ENCODE measurements around the gene DGKB. TPM values are rescaled to one million over a fixed set of nuclear protein-coding genes. Genes with fewer than 3 reads are reported as not detected.

DGKB gene
- total and polyA plus RNA-seq, 7 experiments from 2014 or later = not detected

DNA sequence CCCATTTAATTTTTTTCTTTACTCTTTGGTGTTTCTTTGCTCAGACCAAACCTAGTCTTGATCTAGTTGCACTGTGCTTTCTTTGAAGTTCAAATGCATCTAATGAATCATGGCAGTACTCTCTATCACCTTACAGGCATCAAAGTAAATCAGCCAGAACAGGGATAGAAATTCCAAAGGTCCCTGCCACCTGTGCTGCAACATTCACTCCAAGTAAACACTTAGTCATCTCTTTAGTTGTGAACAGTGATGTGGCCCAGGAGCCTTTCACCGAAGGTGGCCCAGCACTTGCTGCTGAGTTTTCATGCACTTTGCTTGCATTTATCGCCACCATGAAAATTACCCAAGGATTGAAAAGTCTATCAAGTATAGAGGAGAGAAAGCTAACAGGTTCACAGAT is 599.0 kb downstream of the DGKB start:
- intact Hi-C loops (cut with micrococcal nuclease) = no loop called here
- Histone ChIP-seq H3K36me3 (ENCODE audit: control insufficient read depth in 2 of 3, insufficient read depth in 3 of 3, low read length in 3 of 3) (no peaks in the 10 kb centered on the region), H3K27me3 (ENCODE audit: control insufficient read depth in 2 of 2, insufficient read depth in 2 of 2, low read length in 2 of 2) (no peaks in the 10 kb centered on the region), H3K4me3 (ENCODE audit: low read length) (no peak overlapping the region), H3K27ac (ENCODE audit: low read depth, low read length) (no peak overlapping the region), H3K4me1 (ENCODE audit: control insufficient read depth in 2 of 2, insufficient read depth in 2 of 2, low read length in 2 of 2) (no peaks in the 10 kb centered on the region), H3K9me3 (ENCODE audit: control insufficient read depth in 2 of 3, low read length in 3 of 3) (no peaks in the 10 kb centered on the region)
- Mint-ChIP-seq H3K27ac (no peak overlapping the region), H3K27me3 (no peaks in the 10 kb centered on the region), H3K4me1 (no peaks in the 10 kb centered on the region), H3K36me3 (no peaks in the 10 kb centered on the region), H3K9me3 (peaks cover 0 to 27% (median 3%) of the 10 kb centered on the region in 11 donors), H3K4me3 (no peak overlapping the region)
- ATAC-seq = no peak
- no peak for DNase-seq
- POLR2A ChIA-PET = no interaction called here
- CTCF ChIA-PET = no interaction called here

DNA sequence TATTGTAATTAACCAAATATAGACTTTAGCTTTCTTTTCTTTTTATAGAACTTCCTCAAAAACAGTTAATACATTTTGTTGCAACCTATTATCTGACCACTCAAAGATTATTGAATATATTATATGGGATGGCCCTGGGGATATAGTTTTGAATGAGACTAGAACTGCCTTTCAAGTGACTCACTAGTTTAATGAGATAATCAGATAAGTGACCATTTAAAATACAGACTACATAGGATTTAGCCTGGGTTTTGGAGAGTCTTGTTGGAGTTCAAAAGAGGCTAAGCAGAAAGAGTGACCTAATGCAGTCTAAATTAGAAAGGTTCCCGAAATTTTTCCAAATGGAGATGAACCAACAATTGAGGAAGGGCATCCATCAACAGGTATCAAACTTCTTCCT is 607.9 kb downstream of the DGKB start:
- no peaks in the 10 kb centered on the region for H3K36me3 Mint-ChIP-seq
- no peaks in the 10 kb centered on the region for H3K36me3 ChIP-seq (ENCODE audit: control insufficient read depth in 2 of 3, insufficient read depth in 3 of 3, low read length in 3 of 3)
- DNase-seq = no peak
- H3K4me1 ChIP-seq (ENCODE audit: control insufficient read depth in 2 of 2, insufficient read depth in 2 of 2, low read length in 2 of 2) = no peaks in the 10 kb centered on the region
- ATAC-seq = no peak
- H3K27me3 Mint-ChIP-seq = no peaks in the 10 kb centered on the region
- H3K4me3 ChIP-seq (ENCODE audit: low read length) = no peak overlapping the region
- H3K27me3 ChIP-seq (ENCODE audit: control insufficient read depth in 2 of 2, insufficient read depth in 2 of 2, low read length in 2 of 2) = no peaks in the 10 kb centered on the region
- CTCF ChIA-PET = no interaction called here
- H3K4me1 Mint-ChIP-seq = no peaks in the 10 kb centered on the region
- intact Hi-C loops (cut with micrococcal nuclease) = no loop called here
- H3K9me3 Mint-ChIP-seq = peaks cover 0 to 21% (median 6%) of the 10 kb centered on the region in 11 donors
- H3K27ac ChIP-seq (ENCODE audit: low read depth, low read length) = no peak overlapping the region
- POLR2A ChIA-PET = no interaction called here
- no peaks in the 10 kb centered on the region for H3K9me3 ChIP-seq (ENCODE audit: control insufficient read depth in 2 of 3, low read length in 3 of 3)
- no peak overlapping the region for H3K27ac Mint-ChIP-seq
- H3K4me3 Mint-ChIP-seq = no peak overlapping the region

DNA sequence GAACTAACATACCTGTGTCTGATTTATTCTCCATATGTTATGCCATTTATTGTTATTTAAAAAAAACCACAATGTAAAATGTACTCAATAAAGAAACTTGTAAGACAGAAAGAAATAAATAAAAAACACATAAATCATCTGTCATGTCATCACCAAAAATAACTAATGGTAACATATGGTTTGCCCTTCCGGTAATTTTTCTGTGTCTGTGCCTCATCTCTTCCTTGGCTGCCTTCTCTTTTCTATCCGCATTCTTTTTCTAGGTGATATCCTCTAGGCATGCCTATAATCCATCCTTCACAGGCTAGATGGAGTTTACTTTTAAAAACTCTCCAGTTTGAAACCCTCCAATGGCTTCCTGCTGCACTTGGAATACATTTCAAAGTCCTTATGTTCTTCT is 609.1 kb downstream of the DGKB start:
- CTCF ChIA-PET = no interaction called here
- Histone ChIP-seq H3K4me1 (ENCODE audit: control insufficient read depth in 2 of 2, insufficient read depth in 2 of 2, low read length in 2 of 2) (no peaks in the 10 kb centered on the region), H3K36me3 (ENCODE audit: control insufficient read depth in 2 of 3, insufficient read depth in 3 of 3, low read length in 3 of 3) (no peaks in the 10 kb centered on the region), H3K27ac (ENCODE audit: low read depth, low read length) (no peak overlapping the region), H3K9me3 (ENCODE audit: control insufficient read depth in 2 of 3, low read length in 3 of 3) (no peaks in the 10 kb centered on the region), H3K4me3 (ENCODE audit: low read length) (no peak overlapping the region), H3K27me3 (ENCODE audit: control insufficient read depth in 2 of 2, insufficient read depth in 2 of 2, low read length in 2 of 2) (no peaks in the 10 kb centered on the region)
- no peaks in the 10 kb centered on the region for H3K4me1 Mint-ChIP-seq
- H3K27me3 Mint-ChIP-seq = no peaks in the 10 kb centered on the region
- ATAC-seq = no peak
- POLR2A ChIA-PET = no interaction called here
- no peak overlapping the region for H3K27ac Mint-ChIP-seq
- intact Hi-C loops (cut with micrococcal nuclease) = no loop called here
- no peaks in the 10 kb centered on the region for H3K36me3 Mint-ChIP-seq
- DNase-seq = no peak
- H3K4me3 Mint-ChIP-seq = no peak overlapping the region
- peaks cover 0 to 21% (median 6%) of the 10 kb centered on the region in 11 donors for H3K9me3 Mint-ChIP-seq

DNA sequence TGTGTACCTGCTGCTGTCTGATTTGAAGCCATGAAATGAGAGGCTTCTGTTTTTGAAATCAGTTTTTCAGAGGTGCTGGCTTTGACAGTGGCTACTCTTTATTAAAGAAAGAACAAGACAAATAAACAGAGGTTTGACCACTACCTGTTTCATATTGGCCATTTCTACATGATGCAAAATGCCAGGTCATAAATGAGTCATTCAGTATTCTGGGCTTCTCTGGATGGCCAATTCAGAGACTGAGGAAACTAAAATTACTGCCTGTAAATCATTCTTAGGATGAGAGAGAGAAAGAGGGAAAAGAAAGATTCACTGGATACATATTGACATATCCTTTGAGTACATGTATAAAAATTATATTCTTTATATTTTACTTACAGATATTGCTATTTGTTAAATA is 609.8 kb downstream of the DGKB start:
- no peak for ATAC-seq
- Histone ChIP-seq H3K9me3 (ENCODE audit: control insufficient read depth in 2 of 3, low read length in 3 of 3) (no peaks in the 10 kb centered on the region), H3K4me1 (ENCODE audit: control insufficient read depth in 2 of 2, insufficient read depth in 2 of 2, low read length in 2 of 2) (no peaks in the 10 kb centered on the region), H3K27ac (ENCODE audit: low read depth, low read length) (no peak overlapping the region), H3K36me3 (ENCODE audit: control insufficient read depth in 2 of 3, insufficient read depth in 3 of 3, low read length in 3 of 3) (no peaks in the 10 kb centered on the region), H3K27me3 (ENCODE audit: control insufficient read depth in 2 of 2, insufficient read depth in 2 of 2, low read length in 2 of 2) (no peaks in the 10 kb centered on the region), H3K4me3 (ENCODE audit: low read length) (no peak overlapping the region)
- peaks cover 0 to 21% (median 5%) of the 10 kb centered on the region in 11 donors for H3K9me3 Mint-ChIP-seq
- POLR2A ChIA-PET = no interaction called here
- no peak for DNase-seq
- no peak overlapping the region for H3K4me3 Mint-ChIP-seq
- H3K27ac Mint-ChIP-seq = no peak overlapping the region
- no peaks in the 10 kb centered on the region for H3K4me1 Mint-ChIP-seq
- intact Hi-C loops (cut with micrococcal nuclease) = no loop called here
- no peaks in the 10 kb centered on the region for H3K27me3 Mint-ChIP-seq
- CTCF ChIA-PET = no interaction called here
- no peaks in the 10 kb centered on the region for H3K36me3 Mint-ChIP-seq

DNA sequence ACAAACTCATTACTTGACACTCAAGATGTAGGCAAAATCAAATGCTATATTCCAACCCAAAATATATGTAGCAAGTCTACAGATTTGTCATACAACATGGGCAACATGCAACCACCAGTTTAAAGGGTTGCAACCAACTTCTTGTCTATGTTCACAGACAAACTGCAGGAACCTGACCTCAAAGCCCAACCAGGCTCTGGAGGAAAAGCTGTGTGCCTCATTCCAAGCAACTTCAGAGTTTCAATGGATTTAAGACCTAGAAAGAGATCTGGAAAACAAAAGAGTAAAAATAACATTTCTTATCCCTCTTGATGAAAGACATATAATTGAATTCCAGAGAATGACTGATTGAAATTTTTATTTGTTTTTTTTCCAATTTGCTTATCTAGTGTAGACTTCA is 612.6 kb downstream of the DGKB start:
- ATAC-seq (no peak), DNase-seq (no peak)
- no peaks in the 10 kb centered on the region for H3K27me3 ChIP-seq (ENCODE audit: control insufficient read depth in 2 of 2, insufficient read depth in 2 of 2, low read length in 2 of 2)
- H3K4me1 ChIP-seq (ENCODE audit: control insufficient read depth in 2 of 2, insufficient read depth in 2 of 2, low read length in 2 of 2) = no peaks in the 10 kb centered on the region
- no peak overlapping the region for H3K4me3 ChIP-seq (ENCODE audit: low read length)
- intact Hi-C loops (cut with micrococcal nuclease) = no loop called here
- no peak overlapping the region for H3K27ac ChIP-seq (ENCODE audit: low read depth, low read length)
- H3K36me3 ChIP-seq (ENCODE audit: control insufficient read depth in 2 of 3, insufficient read depth in 3 of 3, low read length in 3 of 3) = no peaks in the 10 kb centered on the region
- Mint-ChIP-seq H3K4me1 (no peaks in the 10 kb centered on the region), H3K36me3 (no peaks in the 10 kb centered on the region), H3K9me3 (peaks cover 0 to 10% (median 2%) of the 10 kb centered on the region in 11 donors), H3K27ac (no peak overlapping the region), H3K27me3 (no peaks in the 10 kb centered on the region), H3K4me3 (no peak overlapping the region)
- CTCF ChIA-PET = no interaction called here
- POLR2A ChIA-PET = no interaction called here
- no peaks in the 10 kb centered on the region for H3K9me3 ChIP-seq (ENCODE audit: control insufficient read depth in 2 of 3, low read length in 3 of 3)

DNA sequence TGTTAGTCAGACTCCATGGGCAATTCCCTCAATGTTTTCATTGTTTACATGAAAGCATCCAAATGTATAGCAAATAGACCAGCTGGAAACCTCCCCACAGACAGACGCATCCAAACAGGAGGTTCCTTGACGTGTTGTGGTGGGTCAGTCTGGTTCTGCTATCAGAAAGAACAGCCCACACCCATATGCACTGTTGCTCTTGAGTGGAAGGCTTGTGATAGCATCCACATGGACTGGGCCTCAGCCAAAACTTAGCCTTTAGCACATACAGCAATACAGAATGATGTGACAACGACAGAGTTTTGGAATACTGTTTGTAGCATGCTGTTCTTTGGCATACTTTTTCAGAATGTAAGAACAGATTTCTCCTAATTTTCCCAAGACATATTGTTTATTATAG is 613.9 kb downstream of the DGKB start:
- intact Hi-C loops (cut with micrococcal nuclease) = no loop called here
- CTCF ChIA-PET = no interaction called here
- ATAC-seq = no peak
- H3K4me1 ChIP-seq (ENCODE audit: control insufficient read depth in 2 of 2, insufficient read depth in 2 of 2, low read length in 2 of 2) = no peaks in the 10 kb centered on the region
- H3K27me3 ChIP-seq (ENCODE audit: control insufficient read depth in 2 of 2, insufficient read depth in 2 of 2, low read length in 2 of 2) = no peaks in the 10 kb centered on the region
- no peaks in the 10 kb centered on the region for H3K36me3 ChIP-seq (ENCODE audit: control insufficient read depth in 2 of 3, insufficient read depth in 3 of 3, low read length in 3 of 3)
- H3K4me3 ChIP-seq (ENCODE audit: low read length) = no peak overlapping the region
- no peaks in the 10 kb centered on the region for H3K27me3 Mint-ChIP-seq
- H3K9me3 Mint-ChIP-seq = peaks cover 0 to 10% (median under 1%) of the 10 kb centered on the region in 11 donors
- H3K4me3 Mint-ChIP-seq = no peak overlapping the region
- no peaks in the 10 kb centered on the region for H3K4me1 Mint-ChIP-seq
- DNase-seq = no peak
- no peak overlapping the region for H3K27ac ChIP-seq (ENCODE audit: low read depth, low read length)
- H3K36me3 Mint-ChIP-seq = no peaks in the 10 kb centered on the region
- H3K9me3 ChIP-seq (ENCODE audit: control insufficient read depth in 2 of 3, low read length in 3 of 3) = no peaks in the 10 kb centered on the region
- POLR2A ChIA-PET = no interaction called here
- no peak overlapping the region for H3K27ac Mint-ChIP-seq

DNA sequence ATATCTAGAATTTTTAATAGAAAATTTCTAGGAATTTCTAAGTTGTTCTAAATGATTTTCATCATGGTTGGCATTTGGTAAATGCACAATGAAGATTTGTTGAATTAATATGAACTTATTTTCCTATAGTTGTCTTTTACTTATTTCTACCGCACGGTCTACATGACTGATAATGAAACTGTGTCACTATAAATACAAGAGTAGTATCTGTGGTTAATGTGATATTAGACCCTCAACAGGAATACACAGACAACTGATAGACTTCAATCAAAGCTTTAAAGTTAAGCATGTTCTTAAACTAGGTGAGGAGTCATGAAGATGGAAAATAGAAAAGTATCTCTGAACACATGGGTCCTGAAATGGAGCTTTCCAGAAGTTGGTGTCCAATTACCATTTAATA is 615.2 kb downstream of the DGKB start:
- Mint-ChIP-seq H3K9me3 (peaks cover 0 to 12% (median 0%) of the 10 kb centered on the region in 11 donors), H3K4me3 (no peak overlapping the region), H3K4me1 (no peaks in the 10 kb centered on the region), H3K27ac (no peak overlapping the region), H3K36me3 (no peaks in the 10 kb centered on the region), H3K27me3 (no peaks in the 10 kb centered on the region)
- no peaks in the 10 kb centered on the region for H3K9me3 ChIP-seq (ENCODE audit: control insufficient read depth in 2 of 3, low read length in 3 of 3)
- H3K27ac ChIP-seq (ENCODE audit: low read depth, low read length) = no peak overlapping the region
- no peaks in the 10 kb centered on the region for H3K36me3 ChIP-seq (ENCODE audit: control insufficient read depth in 2 of 3, insufficient read depth in 3 of 3, low read length in 3 of 3)
- no peak overlapping the region for H3K4me3 ChIP-seq (ENCODE audit: low read length)
- DNase-seq = no peak
- no peaks in the 10 kb centered on the region for H3K27me3 ChIP-seq (ENCODE audit: control insufficient read depth in 2 of 2, insufficient read depth in 2 of 2, low read length in 2 of 2)
- no peaks in the 10 kb centered on the region for H3K4me1 ChIP-seq (ENCODE audit: control insufficient read depth in 2 of 2, insufficient read depth in 2 of 2, low read length in 2 of 2)
- POLR2A ChIA-PET = no interaction called here
- CTCF ChIA-PET = interaction anchor here (0.6 kb wide), 1 partner anchor 767 kb away, joined by 4 read pairs; no protein-coding TSS in a partner anchor
- ATAC-seq = no peak
- intact Hi-C loops (cut with micrococcal nuclease) = no loop called here

All from naive thymus-derived CD4-positive, alpha-beta T cell (primary cell).